B cell (primary cell): ENCODE data around the gene IMPA2.

Experiments used
- CTCF ChIP-seq: fragments of 200-600 bp; IDR thresholded peaks from one replicate; pipeline ENCODE4 v1.8.0; 2022; ENCODE audit warnings: antibody characterized with exemption, mild to moderate bottlenecking
- EZH2 ChIP-seq: IDR thresholded peaks from 2 replicates; pipeline ENCODE4 v1.6.1; 2012; ENCODE audit warnings: borderline replicate concordance, low read depth, mild to moderate bottlenecking, moderate library complexity, low read length; ENCODE audit not compliant: insufficient read depth, poor library complexity, severe bottlenecking

DNA sequence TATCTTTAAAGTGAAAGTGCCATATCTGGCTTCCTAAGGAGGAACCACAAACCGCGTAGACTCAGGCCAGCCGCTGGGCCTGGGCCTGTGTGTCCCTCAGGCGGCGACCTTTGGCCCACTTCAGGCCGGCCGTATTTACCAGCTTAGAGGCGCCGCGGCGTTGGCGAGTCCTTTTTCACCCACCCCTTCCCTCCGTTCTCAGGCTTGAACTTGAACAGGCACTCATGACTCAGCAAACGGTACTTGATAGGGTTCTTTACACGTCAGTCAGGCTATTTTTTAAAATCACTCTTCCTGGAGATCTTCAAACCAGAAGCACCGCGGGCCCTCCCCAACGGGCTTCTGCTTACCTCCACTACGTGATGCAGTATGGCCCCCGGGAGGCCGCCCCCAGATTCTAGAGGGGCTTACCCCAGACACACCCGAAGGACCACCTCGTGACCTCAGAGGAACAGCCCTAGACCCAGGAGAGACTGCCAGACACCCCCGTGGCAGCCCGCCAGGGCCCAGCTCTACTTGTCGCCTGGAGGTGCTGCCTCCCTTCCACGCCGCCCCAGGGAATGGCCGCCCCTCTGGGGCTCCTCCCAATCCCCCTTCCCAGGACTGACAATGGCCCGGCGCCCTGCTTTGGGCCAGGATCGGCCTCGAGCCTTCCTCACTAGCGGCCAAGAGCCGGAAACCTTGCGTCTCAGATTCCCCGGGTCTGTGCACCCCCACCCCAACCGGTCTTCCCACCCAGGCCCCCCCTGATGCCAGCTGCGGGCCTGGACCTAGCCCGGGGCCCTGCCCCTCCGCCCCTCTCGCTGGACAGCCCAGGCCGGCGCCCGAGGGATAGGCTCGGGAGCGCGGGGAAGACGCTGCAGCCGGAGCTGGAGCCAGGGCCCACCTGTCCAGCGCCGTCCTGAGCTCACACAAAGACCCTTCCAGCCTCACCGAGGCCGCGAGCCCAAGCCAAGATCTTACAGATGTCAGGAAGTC is 33.8 kb upstream of the IMPA2 start:
- TF ChIP-seq CTCF (no peak), EZH2 (no peak)
